ENCODE measurements around the gene LCOR. TPM values are rescaled to one million over a fixed set of nuclear protein-coding genes. Genes with fewer than 3 reads are reported as not detected.
"Not testable (repeated sequence)": the region's sequence is repeated elsewhere in the genome, so short reads cannot be mapped to it uniquely, and the experiment has no call there.

LCOR gene
- total RNA-seq, 1 experiment from 2014 or later = 12.8 TPM

DNA sequence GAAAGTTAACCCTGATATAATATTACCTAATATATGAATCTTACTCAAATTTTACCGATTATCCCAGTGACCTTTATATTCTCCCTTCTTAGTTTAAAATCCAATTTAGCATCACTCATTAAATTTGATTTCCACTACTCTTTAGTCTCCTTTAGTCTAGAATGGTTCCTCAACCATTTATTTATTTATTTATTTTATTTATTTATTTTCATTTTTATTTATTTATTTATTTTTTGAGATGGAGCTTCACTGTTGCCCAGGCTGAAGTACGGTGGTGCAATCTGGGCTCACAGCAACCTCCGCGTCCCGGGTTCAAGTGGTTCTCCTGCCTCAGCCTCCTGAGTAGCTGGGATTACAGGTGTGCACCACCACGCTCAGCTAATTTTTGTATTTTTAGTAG, 92.8 kb downstream of the LCOR start:
- no peak for DNase-seq (ENCODE audit: low read depth)

DNA sequence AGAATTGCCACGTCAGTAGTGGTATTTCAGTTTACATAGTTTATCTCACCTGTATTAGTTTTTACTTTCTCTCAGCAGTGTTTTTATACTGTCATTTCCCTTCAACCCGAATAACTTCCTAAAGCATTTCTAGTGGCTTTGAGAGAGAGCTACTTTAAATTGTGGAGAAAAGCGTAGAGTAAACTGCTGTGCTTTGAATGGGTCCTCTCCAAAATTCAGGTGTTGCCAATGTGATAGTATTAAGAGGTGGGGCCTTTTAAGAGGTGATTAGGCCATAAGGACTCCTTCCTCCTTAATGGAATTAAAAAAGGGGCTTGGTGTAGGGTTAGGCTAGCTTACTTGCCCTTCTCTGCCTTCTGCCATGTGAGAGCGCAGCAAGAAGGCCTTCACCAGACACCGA, 98.4 kb downstream of the LCOR start:
- DNase-seq (ENCODE audit: low read depth) = no peak

DNA sequence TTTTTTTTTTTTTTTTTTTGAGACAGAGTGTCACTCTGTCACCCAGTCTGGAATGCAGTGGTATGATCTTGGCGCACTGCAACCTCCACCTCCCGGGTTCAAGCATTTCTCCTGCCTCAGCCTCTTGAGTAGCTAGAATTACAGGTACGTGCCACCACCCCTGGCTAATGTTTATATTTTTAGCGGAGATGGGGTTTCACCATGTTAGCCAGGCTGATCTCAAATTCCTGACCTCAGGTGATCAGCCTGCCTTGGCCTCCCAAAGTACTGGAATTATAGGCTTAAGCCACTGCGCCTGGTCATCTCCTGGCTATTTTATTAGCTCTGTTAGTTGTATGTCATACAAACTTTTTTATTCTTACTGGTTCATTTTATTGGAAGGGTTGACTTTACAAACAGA, 103.0 kb downstream of the LCOR start:
- DNase-seq (ENCODE audit: low read depth) = no peak

DNA sequence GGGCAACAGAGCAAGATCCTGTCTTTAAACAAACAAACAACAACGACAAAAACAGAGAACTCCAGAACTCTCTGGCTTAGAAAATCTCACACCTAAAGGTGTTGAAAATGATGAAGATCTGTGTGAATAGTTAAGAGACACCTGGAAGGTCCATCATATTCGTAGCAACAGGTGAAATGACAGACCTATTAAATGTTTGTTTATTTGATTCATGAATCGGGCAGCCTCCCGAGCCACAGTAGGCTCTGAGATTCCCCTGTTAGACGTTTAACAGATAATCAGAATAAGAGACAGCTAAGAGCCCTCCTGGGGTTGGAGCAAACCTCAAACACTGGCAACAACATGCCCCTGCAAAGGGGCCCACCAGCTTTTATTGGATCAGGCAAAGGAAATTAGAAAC, 103.7 kb downstream of the LCOR start:
- no peak for DNase-seq (ENCODE audit: low read depth)

DNA sequence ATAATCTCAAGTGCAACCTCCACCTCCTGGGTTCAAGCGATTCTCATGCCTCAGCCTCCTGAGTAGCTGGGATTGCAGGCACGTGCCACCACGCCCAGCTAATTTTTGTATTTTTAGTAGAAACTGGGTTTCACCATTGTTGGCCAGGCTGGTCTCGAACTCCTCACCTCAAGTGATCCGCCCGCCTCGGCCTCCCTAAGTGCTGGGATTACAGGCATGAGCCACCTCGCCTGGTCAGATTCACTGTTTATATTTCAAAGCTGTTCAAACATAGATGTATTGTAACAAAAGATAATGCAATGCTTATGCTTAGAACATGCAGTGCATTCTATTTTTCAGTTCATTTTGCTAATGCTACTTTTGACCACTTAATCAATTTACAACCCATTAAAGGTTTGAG, 111.1 kb downstream of the LCOR start:
- not testable (repeated sequence) for DNase-seq (ENCODE audit: low read depth)

DNA sequence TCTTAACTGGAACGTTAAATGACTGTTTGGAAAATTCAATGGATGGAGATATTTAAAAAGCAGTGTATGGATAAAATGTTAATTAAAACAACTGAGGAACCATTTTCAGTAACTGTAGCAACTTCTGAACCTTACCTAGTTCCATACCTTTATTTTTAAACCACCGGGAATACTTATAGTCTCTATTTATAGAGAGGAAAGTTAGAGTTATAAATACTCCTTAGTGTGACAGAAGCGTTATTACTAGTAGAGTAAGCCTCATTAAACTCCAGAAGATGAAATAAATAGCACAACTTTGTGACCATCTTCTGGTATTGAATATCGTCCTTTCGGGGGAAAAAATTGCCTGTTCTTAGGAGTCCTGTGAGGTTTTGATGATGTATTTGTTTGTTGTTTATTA, 114.9 kb downstream of the LCOR start:
- no peak for DNase-seq (ENCODE audit: low read depth)

DNA sequence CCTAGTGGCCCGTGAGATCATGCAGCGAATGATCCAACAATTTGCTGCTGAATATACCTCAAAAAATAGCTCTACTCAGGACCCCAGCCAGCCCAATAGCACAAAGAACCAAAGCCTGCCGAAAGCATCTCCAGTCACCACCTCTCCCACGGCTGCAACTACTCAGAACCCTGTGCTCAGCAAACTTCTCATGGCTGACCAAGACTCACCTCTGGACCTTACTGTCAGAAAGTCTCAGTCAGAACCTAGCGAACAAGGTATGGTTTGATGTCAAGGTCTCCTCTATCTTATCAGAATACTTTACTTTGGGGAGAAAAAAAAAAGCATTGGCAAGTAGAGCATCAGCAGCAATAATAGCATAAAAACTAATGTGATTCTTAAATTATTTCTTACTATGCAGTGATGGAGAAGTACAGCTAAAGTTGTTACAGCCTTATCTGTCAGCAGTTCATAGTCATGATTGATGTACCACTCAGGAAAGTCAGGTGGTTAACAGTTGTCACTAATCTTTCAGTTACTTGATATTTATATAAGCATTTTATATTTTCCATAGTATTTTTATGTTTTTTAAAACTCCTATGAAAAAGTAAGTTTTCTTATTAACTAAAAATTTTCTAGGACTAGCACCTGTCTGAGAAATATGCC, 117.1 kb downstream of the LCOR start:
- DNase-seq (ENCODE audit: low read depth) = no peak

DNA sequence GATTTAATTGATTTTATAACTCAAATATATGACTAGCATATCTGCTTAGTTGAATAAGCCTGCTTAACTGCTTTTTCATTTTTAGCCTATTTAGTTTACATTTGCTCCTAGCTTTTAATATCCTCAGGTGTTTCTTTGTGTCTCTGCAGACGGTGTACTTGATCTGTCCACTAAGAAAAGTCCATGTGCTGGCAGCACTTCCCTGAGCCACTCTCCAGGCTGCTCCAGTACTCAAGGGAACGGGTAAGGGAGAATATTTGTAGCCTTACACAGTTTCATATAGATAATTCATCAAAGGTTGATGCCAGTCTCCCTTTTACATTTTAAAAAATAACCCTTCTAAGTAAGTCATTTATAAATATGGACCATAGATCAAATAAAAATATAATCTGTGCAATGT, 119.9 kb downstream of the LCOR start:
- no peak for DNase-seq (ENCODE audit: low read depth)

DNA sequence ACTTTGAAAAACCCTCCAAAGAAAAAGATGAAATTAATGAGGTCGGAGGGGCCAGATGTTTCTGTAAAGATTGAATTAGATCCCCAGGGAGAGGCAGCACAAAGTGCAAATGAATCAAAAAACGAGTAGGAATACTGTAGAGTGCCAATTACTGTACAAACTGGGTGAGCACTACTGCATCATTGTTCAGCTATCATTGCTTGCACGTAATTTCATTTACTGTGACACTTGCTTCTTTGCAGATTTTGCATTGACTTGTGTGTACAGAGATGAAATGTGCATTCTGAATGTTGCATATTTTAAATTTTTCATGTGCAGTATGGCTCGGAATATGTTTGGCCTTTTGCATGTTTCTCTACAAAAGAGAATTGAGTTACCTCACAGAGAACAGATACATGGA, 123.7 kb downstream of the LCOR start:
- DNase-seq (ENCODE audit: low read depth) = no peak

DNA sequence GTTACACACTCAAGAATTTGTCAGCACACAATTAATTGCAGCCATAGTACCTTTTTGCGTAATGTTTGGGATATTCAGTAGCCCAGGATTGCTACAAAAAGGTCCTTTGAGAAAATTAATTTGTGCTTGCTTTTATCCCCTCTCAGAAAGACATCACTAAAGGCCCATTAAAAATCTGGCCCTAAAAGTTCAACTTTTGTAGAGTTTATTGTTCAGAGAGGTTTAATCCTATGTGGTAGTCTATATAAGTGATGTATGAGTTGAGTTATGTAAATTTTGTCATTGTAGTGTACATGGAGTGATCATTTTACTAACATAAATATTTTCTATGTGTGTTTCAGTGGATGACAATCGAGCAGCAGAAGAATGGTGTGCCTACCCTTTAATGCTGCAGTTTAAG, 126.0 kb downstream of the LCOR start:
- no peak for DNase-seq (ENCODE audit: low read depth)

DNA sequence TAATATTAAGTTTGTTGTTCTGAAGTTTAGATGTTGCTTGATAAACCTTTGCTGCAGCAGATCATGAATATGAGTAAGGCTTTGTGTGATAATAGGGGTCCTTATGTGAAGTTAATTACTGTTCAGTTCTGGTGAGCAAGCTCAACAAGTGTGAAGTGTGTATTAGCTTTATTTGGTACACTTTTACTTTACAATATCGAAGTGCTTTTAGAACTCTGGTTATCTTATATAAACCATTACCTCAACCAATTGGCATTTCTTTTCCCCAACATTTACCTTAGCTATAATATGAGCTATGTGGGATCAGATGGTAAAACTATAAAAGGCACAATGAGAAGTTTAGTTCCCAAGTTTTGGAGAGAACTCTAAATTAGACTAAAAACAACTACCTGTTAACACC, 127.6 kb downstream of the LCOR start:
- DNase-seq (ENCODE audit: low read depth) = no peak

DNA sequence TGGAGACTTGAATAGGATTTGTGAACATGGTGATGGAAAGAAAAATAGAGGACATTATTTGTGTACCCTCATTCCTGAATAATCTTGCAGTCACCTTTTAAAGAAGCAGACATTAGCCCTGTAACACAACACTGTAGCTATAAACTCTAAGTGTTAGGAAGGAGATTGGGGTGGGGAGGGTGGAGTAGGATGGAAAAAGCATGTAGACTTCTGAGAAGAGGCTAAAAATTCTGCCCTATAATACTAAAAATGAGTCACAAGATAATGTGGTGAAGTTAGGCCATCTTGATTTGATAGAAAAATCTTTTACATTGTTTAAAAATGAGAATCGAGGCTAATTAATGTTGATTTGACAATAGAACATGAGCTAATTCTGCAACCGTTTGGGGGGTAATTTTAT, 128.8 kb downstream of the LCOR start:
- no peak for DNase-seq (ENCODE audit: low read depth)

DNA sequence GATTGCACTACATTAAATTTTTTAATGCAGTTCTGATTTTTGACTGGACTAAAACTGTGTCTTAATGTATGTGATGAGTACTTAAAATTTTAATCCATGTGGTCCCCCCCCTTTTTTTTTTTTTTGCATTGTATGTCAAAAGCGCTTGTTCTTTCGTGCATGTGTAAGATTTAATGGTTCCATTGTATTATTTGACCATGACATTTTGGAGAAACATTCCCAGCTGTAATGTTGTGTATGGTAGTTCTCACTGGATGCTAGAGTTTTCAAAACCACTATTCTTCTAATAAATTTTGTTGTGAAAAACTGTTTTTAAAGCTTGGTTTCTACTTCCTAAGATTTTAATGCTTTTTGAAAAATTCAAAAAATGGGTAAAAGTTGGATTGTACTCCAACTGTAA, 132.0 kb downstream of the LCOR start:
- no peak for DNase-seq (ENCODE audit: low read depth)

DNA sequence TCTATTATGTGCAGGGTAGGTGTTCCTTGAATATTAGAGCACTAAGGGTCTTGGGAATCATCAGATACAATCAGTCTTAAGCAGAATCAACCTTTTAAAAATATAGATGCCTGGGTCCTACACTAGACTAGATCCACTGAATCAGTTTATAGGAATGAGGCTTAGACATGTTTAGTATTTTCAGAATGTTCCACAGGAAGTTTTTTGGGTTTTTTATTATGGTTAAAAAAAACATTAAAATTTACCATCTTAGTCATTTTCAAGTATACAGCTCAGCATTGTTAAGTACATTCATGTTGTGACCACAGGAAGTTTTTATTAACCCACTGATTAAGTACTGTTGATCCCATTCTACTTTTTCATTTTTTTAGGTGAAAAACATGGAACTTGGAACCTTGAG, 135.7 kb downstream of the LCOR start:
- DNase-seq (ENCODE audit: low read depth) = no peak

DNA sequence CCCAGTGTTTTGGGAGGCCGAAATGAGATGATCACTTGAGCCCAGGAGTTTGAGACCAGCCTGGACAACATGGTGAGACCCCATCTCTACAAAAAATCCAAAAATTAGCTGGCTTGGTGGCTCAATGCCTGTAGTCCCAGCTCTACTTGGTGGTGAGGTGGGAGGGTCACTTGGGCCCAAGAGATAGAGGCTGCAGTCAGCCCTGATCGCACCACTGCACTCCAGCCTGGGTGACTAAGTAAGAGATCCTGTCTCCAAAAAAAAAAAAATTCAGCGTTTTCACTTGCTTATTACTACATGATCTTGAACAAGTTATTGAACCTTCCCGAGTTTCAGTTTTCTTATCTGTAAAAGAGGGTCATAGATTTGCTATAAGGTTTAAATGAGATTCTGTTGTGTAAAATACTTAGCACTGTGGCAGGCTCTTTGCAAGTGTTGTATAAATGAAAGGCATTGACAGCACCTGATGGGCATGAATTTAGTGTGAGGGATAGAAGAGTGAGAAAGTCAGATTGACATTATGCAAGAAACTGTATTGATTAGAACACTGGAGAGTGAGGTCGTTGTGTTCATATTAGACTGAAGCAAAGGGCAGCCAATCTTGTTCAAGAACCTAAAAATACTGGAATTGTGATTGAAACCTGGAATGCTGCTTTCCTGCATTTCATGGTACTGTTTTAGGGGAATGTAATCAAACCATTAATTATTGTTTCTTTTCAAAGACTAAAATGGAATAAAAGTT, 136.8 kb downstream of the LCOR start:
- DNase-seq (ENCODE audit: low read depth) = no peak

DNA sequence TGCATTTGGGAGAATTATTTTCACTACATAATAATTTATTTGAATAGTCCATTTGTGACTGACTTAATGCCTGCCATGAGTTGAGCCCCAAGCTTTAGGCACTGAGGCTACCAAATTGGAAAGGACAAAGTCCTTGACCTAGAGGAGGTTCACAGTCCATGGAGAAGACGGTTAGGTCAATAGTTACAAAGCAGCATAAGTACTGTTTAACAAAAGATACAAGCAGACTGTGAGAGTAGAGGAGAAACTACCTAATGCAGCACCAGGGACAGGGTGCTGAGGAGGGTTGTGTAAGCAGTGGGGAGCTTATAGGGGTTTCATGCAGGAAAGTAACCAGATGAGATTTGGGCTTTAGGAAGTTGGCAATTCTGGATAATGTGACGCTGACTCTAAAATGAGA, 139.2 kb downstream of the LCOR start:
- no peak for DNase-seq (ENCODE audit: low read depth)

DNA sequence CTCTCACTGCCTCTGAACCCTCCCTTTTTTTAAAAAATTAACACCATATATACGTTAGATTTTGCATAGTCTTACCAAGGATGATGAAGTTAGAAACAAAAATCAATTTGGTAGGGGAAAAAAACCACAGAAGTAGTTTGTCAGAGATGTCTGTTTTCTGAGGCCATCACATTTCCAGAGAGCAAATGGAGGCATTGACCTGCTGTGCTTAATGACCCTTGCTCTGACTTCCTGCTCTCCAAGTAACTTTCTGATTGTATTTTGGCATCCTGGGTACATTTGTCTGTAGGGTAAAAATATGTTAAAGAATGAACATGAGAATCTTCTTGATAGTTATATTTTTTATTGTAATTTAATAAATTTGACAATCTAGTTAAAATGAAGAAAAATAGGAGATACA, 140.2 kb downstream of the LCOR start:
- no peak for DNase-seq (ENCODE audit: low read depth)

DNA sequence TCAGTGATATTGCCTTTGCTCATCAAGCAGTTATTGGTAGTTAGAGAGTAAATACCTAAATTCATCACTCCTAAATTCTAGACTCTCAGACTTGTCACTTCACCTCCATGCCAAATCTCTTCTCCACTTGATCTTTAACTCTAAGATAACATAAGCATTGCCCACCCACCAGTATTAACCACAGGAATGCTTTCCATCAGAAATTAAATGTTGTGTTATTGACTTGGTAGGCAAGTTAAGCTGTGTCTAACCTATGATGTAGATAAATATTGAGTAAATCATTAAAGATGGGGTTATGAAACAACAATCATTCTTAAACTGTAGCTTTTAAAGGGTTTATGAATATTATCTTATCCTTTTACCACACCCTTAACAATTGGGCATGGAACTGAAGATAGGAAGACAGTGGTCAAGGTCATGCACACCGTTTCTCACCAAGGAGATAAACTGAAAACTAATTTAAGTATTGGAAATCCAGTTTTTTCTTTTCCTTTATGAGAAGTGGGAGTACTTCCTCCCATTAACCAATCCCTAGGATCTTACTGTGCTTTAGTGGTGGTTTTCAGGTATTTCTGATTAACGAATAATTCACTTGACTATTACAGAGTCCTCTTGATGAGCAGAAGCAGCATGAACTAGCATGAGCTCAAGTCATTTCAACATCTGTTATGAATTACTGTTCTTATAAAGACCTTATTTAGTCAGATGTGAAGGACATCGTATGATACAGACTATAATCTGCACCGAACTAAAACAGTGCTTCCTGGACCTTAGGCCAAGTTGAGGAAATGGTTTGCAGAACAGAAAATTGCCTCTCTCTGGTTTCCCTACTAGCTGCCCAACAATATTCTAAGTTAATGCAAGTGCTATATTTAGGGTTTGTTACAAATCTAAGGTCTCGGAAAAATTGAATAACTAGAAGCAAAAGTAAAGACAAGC, 142.0 kb downstream of the LCOR start:
- DNase-seq (ENCODE audit: low read depth) = no peak

DNA sequence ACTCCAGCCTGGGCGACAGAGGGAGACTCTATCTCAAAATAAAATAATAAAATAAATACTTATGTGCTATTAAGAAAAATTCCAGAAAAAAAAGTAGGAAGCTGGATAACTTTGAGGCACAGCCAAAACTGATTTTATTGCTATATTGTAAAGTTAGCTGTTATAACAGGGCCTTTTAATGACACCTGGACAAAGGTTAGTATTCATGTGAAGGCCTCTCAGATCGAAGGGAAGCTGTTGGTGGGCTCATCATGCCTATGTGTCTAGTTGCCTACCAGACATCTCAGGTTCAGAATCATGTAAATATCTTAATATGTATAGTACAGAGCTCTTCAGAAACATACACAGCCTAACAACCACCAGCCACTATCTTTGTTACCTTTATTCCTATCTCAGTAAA, 143.0 kb downstream of the LCOR start:
- DNase-seq (ENCODE audit: low read depth) = no peak

DNA sequence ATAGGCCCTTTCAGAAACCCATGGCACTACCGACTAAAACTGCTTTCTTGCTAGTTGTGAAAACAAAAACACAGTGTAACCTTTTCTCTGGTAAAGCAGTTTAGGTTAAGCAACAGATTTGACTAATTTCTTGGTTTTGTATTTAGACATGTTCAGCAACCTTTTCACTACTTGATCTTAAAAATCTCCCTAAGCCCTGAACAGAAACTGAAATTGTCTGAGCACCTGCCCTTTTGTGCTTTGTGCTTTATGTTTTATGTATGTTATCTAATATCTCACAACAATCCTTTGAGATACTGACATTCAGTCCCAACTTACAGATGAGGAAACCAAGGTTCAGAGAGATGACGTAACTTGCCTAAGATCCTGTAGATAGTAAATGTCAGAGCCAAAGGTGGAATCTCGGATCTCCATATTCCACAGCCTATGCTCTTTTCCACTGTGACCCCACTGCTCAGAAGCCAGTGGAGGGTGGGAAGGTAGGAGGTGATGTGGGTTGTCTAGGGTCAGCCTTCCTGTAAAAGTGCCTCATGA, 146.6 kb downstream of the LCOR start:
- no peak for DNase-seq (ENCODE audit: low read depth)

DNA sequence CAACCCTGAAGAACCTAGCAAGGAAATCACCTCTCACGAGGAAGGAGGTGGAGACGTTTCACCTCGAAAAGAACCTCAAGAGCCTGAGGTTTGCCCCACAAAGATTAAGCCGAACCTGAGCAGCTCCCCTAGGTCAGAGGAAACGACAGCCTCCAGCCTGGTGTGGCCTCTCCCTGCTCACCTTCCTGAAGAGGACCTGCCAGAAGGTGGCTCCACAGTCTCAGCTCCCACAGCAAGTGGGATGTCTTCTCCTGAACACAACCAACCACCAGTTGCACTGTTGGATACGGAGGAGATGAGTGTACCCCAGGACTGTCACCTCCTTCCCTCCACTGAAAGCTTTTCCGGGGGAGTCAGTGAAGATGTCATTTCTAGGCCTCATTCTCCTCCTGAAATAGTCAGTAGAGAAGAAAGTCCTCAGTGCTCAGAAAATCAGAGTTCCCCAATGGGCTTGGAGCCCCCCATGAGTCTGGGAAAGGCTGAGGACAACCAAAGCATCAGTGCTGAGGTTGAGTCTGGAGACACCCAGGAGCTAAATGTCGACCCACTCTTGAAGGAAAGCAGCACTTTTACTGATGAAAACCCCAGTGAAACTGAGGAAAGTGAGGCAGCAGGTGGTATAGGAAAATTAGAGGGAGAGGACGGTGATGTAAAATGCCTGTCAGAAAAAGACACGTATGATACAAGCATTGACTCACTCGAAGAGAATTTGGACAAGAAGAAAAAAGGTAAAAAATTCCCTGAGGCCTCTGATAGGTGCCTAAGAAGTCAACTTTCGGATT, 150.2 kb downstream of the LCOR start:
- DNase-seq (ENCODE audit: low read depth) = no peak

All from HT1080 (cell line).